ENCODE measurements around the gene ZNF772. TPM values are rescaled to one million over a fixed set of nuclear protein-coding genes. Genes with fewer than 3 reads are reported as not detected.
A peak's percentile ranks its signal among the peaks of the same experiment; 100 is the strongest.
"Not testable (repeated sequence)": the region's sequence is repeated elsewhere in the genome, so short reads cannot be mapped to it uniquely, and the experiment has no call there.

Gene ZNF772
- 13.9 TPM for total RNA-seq

DNA sequence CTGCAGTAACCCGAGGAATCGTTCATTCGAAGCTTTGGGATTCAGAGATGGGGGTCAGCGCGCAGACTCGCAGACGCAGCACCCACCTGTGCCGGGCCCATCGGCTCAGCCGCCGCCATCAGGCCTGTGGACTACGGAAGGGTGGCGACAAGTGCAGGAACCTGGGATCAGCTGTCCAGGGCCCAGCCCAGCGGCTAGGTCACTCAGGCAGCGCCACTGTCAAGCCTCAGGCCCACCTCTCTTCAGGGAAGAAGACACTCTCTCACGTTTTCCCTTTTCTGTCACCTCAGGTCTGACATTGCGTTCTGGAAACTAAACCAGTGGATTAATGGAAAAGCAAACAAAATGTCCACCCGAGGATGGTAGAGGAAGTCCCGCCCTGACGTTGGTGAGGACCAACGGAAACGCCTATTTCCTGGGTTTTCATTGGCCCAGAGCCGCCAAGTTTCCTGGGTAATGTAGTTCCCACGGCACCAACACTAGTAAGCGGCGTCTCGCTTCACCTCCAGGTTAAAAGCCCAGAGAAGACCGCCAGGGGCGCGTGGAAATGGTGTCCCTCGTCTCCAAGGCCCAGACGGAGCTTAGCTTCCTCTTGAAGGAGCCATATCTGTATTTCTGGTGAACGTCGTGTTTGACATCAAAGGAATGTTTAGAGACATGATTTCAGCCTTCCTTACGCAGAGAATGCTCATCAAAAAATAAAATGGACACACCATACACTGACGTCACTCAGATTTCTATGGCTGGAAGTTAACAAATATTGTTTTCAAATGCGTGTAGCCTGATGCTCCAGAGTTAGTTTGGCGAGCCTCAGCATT, at the start of gene ZNF772:
Gene ZNF772, minus strand, starts transcription at position 376 of the 818 bp plus-strand sequence. Its CDS starts 257 bp downstream, at position 119.
- peak; percentile 72 for DNase-seq

DNA sequence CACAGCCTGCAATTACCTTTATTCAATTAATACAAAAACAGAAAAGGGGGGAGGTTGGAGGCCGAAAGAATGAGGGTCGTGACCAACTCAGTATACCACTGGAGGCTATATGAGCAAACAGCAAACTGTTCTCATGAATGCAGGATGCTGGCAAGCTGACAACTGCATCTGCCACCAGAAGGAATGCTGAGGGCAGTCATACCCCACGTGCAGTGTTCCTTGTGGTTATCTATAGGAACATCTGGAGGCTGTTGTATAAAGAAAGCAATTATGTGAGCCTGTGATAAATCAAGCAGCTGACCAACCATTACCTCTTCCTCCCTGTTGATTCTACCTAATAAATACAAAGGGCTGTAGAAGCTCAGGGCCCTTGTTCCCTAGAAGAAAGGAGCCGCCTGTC, 40.7 kb upstream of the ZNF772 start:
- not testable (repeated sequence) for DNase-seq

DNA sequence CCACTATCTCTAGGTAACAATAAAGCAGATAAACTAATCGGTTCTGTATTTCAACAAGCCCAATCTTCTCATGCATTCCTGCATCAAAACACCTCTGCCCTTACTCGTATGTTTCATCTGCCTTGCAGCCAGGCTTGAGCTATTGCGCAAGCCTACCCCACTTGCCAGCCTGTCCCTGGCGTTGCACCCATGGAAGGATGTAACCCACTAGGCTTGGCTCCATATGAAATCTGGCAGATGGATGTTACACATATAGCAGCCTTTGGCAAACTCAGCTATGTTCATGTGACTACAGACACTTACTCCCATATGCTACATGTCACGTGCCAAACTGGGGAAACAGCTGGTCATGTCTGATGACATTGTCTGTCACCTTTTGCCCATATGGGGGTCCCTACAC, 37.9 kb upstream of the ZNF772 start:
- no peak for DNase-seq

DNA sequence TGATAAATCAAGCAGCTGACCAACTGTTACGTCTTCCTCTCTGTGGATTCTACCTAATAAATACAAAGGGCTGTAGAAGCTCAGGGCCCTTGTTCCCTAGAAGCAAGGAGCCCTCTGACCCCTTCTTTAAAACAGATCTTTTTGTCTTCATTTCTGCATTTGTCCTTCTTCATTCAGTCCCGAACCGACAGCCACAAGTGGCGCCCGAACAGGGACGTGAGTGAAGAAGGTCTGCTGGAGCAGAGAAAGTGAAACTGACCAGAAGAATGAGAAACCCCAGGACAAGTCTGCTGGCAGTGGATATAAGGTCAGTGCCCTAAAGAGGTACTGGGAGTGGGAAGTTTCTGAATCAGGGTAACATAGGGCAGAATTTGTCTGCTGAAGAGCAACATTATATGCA, 35.5 kb upstream of the ZNF772 start:
- DNase-seq, result no peak

DNA sequence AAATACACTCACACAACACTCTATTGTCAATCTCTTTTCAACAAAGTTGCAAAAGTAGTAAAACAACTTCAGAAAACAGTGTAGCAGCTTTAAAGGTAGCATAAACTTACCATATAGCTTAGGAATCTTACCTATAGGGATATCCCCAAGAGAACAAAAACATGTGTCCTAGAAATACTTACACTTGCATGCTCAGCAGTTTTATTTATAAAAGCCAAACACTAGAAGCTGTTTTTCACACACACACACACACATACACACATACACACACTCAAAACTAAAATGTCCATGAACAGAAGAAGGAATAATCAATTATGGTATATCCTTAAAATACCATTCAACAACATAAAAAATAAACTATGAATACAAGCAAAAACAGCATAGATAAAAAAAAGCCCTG, 34.1 kb upstream of the ZNF772 start:
- no peak for DNase-seq

DNA sequence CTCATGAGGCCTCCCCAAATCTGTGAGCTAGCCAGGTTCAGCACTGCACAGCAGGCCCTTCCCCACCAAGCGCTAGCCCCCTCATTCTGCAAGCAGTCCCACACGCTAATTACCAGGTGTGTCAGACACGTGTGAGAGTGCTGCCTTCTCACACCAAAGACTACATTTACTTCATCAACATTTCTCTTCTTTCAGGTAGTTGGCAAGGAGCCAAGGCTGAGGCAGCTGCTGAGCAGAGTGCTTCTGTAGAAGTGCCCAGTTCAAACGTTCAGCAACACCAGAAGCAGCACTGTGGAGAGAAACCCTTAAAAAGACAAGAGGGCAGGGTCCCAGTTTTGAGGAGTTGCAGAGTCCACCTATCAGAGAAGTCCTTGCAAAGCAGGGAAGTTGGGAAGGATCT, 28.8 kb upstream of the ZNF772 start:
- no peak for DNase-seq

DNA sequence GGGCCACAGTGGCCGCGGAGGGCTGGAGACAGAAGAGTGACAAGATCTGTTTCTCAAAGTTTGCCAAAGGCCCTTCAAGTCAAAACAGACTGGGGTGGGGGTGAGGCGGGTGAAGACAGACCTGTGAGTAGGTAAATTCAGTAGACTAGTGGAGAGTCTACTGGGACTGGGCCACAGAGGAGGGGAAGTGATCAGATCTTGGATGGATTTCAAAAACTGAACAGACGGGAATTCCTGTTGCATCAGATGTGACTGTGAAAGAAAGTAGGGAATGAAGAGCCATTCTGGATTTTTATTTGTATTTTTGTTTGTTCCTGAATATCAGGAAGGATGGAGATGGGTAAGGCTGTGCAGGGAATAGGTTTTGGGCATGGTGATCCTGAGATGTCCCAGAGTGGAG, 23.0 kb upstream of the ZNF772 start:
- DNase-seq, result not testable (repeated sequence)

DNA sequence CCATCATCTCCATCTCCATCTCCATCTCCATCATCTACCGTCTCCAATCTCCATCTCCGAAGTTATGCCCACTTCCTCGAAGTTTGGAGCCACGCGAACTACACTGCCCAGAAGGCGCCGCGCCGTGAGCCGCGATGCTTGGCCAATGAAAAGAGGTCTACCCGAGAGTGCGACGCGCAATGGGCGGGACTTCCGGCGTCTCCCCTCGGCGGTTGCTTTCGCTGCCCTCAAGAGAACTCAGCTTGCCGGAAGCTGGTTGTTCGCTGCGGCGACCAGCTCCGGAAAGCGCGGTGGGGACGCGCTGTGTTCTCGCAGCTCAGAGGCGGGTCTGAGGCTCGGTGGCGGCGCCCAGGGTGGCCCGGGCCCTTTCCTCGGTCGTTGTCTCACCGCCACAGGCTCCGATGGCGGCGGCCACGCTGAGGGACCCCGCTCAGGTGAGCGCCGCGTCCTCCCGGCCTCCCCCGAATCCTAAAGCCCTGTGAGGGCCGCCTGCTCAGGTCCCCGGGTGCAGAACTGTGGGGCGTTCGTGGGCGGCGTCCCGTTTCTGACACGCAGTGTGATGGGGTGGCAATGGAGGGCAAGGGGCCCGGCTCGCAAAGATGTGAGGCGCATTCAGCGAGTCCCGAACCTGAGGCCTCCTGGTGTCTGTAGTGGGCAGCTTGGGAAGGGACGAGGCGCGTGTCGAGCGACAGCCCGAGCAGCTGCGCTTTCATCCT, 22.5 kb upstream of the ZNF772 start, which contains the start of gene ZNF773:
Gene ZNF773, plus strand, starts transcription at position 259 of the 716 bp plus-strand sequence. Its CDS starts 143 bp downstream, at position 402.
- peak; percentile 92 for DNase-seq

DNA sequence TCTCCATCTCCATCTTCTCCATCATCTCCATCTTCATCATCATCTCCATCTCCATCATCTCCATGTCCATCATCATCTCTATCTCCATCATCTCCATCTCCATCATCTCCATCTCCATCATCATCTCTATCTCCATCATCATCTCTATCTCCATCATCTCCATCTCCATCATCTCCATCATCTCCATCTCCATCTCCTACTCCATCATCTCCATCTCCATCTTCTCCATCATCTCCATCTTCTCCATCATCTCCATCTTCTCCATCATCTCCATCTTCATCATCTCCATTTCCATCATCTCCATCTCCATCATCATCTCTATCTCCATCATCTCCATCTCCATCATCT, 21.9 kb upstream of the ZNF772 start:
- not testable (repeated sequence) for DNase-seq

DNA sequence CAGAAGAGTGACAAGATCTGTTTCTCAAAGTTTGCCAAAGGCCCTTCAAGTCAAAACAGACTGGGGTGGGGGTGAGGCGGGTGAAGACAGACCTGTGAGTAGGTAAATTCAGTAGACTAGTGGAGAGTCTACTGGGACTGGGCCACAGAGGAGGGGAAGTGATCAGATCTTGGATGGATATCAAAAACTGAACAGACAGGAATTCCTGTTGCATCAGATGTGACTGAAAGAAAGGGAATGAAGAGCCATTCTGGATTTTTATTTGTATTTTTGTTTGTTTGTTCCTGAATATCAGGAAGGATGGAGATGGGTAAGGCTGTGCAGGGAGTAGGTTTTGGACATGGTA, 10.9 kb upstream of the ZNF772 start:
- not testable (repeated sequence) for DNase-seq

DNA sequence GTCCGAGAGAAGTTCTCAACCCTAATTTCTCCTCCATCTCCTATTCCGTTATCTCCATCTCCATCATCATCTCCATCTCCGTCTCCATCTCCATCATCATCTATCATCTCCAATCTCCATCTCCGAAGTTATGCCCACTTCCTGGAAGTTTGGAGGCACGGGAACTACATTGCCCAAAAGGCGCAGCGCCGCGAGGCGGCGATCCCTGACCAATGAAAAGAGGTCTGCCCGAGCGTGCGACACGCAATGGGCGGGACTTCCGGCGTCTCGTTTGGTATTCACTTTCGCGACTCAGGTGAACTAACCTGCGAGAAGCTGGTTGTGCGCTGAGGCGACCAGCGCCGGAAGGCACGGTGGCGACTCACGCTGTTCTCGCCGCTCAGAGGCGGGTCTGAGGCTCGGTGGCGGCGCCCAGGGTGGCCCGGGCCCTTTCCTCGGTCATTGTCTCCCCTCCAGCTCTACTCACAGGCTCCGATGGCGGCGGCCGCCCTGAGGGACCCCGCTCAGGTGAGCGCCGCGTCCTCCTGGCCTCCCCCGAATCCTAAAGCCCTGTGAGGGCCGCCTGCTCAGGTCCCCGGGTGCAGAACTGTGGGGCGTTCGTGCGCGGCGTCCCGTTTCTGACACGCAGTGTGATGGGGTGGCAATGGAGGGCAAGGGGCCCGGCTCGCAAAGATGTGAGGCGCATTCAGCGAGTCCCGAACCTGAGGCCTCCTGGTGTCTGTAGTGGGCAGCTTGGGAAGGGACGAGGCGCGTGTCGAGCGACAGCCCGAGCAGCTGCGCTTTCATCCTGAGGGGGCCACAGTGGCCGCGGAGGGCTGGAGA, 10.3 kb upstream of the ZNF772 start, which contains the start of gene ZNF419:
Gene ZNF419, plus strand, starts transcription at position 274 of the 822 bp plus-strand sequence. Its CDS starts 201 bp downstream, at position 475.
- DNase-seq, result peak; percentile 80

DNA sequence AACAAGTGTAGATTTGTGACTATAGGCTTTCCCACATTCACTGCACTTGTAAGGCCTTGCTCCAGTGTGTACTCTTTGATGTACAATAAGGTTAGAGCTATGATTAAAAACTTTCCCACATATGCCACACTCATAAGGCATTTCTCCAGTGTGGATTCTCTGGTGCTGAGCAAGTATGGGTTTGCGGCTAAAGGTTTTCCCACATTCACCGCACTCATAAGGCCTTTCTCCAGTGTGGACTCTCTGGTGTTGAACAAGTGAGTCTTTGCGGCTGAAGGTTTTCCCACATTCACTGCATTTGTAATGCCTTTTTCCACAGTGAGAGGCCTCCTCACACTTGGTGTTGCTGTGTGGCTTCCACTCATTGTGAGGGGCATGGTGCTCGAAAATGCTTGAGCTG, 3.7 kb downstream of the ZNF772 start:
- no peak for DNase-seq

DNA sequence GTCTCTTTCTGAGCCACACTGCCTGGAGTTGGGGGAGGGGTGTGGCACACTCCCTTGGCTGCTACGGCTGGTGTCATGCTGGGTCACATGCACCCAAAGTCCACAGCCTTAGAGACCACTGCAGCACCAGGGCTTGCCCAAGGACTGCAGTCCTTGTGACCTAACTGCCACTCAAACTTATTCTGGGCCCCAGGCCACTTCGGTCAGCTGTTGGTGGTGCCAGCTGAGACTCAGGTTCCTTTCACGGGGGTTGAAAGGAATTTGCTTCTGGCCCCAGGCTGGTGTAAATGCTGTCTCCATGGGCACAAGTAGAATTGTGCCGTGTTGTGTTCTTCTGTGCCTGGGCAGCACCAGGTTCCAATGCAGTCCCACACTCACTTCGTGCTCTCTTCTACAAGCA, 10.9 kb downstream of the ZNF772 start:
- DNase-seq, result no peak

DNA sequence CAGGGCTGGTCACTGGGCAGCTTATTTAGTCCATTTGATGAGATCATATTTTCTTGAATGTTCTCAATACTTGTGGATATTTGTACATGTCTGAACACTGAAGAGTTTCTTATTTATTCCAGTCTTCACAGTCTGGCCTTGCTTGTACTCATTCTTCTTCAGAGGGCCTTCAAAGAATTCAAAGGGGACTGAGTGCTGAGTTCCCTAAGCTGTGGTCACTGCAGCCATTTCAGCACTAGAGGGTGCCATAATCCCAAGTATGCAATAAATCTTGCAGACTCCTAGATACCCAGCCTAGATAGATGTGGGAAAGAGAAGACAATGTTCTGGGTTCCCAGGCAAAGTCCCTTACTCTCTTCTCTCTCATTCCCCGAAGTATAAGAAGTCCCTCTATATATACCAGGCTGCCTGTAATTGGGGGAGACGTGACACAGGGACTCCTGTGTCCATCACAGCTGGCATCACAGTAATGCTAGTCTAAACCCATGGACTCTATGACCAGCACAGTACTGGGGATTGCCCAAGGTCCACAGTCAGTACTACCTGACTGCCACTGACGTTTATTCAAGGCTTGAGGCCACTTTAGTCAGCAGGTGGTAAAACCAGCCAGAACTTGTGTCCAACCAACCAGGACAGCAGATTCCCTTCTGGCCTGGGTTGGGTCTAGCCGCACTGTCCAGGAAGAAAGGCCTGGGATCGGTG, 11.5 kb downstream of the ZNF772 start:
- DNase-seq, result no peak

DNA sequence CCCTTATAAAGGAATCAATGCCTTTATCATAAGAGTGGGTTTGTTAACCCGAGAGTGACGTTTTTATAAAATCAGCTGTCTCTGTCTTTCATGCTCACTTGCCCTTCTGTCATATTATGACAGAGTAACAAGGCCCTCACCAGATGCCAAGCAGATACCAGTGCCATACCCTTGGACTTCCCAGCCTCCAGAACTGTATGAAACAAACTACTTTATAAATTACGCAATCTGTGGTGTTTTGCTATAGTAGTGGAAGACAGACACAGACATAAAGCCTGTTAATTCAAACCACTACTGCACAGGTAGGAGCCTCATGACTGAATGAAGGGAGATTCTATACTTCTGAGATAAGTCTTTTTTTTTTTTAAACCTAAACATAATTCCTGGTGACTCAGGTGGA, 25.1 kb downstream of the ZNF772 start:
- no peak for DNase-seq

DNA sequence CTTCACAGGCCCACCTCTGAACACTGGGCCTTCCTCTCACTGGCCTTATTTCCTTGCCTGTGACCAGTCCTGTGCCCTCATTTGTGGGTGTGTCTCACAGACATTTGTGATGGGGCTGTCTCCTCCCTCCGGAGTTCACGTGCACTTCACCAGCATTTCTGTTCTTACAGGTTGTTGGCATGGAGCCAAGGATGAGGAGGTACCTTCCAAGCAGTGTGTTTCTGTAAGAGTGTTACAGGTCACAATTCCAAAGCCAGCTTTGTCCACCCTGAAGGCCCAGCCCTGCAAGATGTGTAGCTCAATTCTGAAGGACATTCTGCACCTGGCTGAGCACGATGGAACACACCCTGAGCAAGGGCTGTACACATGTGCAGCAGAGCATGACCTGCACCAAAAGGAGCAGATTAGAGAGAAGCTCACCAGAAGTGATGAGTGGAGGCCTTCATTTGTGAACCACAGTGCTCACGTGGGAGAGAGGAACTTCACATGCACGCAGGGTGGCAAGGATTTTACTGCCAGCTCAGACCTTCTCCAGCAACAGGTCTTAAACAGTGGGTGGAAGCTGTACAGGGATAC, 34.2 kb downstream of the ZNF772 start:
- DNase-seq, result no peak

DNA sequence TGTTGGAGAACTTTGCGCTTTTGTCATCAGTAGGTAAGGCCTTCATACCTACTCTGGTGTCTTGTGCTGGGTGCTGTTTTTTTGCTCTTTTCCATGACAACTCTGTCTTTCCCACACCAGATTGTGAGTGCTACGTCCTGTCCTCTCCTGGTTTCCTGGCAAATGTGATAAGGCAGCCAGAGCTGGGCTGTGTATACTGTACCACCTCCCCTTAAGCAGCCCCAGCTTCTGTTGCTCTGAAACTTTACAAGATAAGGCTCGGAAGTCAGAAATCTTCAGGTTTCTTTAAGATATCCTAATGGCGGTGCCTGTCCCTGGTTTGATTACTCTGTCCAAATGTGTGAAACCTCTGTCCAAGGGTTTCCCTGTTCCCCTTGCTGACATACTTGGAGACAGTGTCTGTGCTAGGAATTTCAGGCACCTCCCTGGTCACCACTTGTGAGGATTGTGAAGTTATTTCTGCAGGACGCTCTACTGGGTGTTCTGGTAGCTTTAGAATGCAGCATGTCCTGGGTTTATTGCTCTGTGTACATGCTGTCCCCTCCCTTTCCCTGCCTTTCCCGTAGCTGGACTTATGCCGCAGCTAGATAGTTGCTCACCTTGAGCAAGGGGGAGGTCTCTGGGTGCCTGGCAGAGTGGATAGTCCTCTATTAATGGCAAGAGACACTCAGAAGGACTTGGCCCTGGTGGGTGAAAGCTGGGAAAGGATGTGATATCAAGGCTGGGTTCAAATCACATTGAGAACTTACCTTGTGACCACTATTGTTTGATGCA, 35.2 kb downstream of the ZNF772 start:
- no peak for DNase-seq

DNA sequence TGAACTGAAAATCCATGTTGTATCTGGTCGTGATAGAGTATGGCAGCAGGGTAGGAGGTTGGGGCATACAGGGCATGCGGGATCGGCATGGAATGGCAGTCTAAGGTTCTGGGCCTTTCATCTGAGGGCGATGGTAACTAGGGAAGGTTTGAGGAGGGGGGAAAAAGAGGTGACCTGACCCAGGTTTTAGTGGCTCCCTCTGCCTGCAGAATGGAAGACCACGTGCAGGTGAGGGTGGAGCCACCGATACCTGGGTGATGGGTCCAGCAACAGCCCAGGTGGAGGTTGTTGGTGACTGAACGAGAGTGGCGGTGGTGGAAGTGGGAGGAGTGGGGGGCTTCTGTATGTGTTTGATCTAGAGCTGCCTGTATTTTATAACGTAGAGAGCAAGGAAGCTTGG, 38.4 kb downstream of the ZNF772 start:
- no peak for DNase-seq

DNA sequence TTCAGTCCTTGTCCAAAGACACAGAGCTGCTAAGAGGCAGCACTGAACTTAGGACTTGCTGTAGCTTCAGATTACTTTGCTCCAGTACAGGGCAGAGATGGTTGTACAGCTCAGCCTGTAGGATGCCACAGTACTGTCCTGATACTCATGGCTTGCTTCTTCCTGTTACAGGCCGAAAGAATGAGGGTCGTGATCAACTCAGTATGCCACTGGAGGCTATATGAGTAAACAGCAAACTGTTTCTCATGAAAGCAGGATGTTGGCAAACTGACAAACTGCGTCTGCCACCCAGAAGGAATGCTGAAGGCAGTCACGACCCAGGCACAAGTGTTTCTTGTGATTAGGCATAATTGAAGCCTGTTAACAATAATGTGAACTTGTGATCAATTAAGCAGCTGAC, 39.4 kb downstream of the ZNF772 start:
- no peak for DNase-seq

DNA sequence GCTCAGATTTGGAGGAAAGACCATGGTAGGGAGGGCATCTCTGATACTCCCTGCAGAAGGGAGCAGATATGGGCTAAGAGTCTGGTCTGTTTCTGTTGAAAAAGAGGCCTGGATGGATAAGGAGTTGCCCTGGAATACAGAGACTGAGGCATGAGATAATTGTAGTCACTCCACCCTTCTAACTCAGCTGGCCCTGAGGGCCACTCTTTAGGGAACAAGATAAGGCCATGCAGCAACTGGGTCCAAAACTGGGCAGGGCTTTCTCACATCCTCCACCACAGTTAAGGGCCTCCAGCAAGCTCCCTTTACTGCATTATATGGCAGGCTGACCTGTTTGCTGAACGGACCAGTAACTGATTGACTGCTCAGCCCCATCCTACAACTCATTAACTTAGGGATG, 40.9 kb downstream of the ZNF772 start:
- no peak for DNase-seq

Measured in skin of body (tissue), 2 donors.